Activated naive CD8-positive, alpha-beta T cell treated with anti-CD3 and anti-CD28 coated beads, Interleukin-2, amount 10 ng/mL, durations not matched to agents 7 days and 5 days (primary cell): ENCODE results near the gene TMEM51. TPM values are rescaled to one million over a fixed set of nuclear protein-coding genes. Genes with fewer than 3 reads are reported as not detected.
"Not testable (repeated sequence)": the region's sequence is repeated elsewhere in the genome, so short reads cannot be mapped to it uniquely, and the experiment has no call there.

Source experiments
- ATAC-seq: fragments of 150-1000 bp; cut with Tn5 transposase; one replicate; pipeline ENCODE4 v1.10.0; 2021; ENCODE audit warnings: low read depth, moderate library complexity
- POLR2A ChIA-PET: fragments of 350-600 bp; sonication (Branson Sonifier 250); formaldehyde crosslinking; loops from one replicate; lab custom pipeline; 2021; ENCODE audit warnings: antibody characterized with exemption; lab: Charles Lee
- DNase-seq: peaks from one replicate; pipeline ENCODE4 v3.0.0; 2021
- H3K27ac Mint-ChIP-seq: one replicate; pipeline ENCODE4 v1.8.0; 2022; ENCODE audit warnings: mild to moderate bottlenecking, mixed read lengths
- H3K27me3 Mint-ChIP-seq: one replicate; pipeline ENCODE4 v1.8.0; 2022; ENCODE audit warnings: mild to moderate bottlenecking, moderate library complexity, mixed read lengths
- H3K36me3 Mint-ChIP-seq: one replicate; pipeline ENCODE4 v1.8.0; 2021; ENCODE audit warnings: mild to moderate bottlenecking, mixed read lengths
- H3K4me1 Mint-ChIP-seq: one replicate; pipeline ENCODE4 v1.8.0; 2021; ENCODE audit warnings: mixed read lengths
- H3K4me3 Mint-ChIP-seq: one replicate; pipeline ENCODE4 v1.8.0; 2022; ENCODE audit warnings: mild to moderate bottlenecking, moderate library complexity, mixed read lengths
- H3K9me3 Mint-ChIP-seq: one replicate; pipeline ENCODE4 v1.8.0; 2021; ENCODE audit warnings: mixed read lengths
- total RNA-seq, 2 experiments: library from RNA; stranded (reverse); gene quantifications; one replicate each; pipeline ENCODE4 v1.2.3, GENCODE V29; 2021

The TMEM51 gene
- total RNA-seq, 2 experiments from 2014 or later = 0.57 to 0.80 TPM

DNA sequence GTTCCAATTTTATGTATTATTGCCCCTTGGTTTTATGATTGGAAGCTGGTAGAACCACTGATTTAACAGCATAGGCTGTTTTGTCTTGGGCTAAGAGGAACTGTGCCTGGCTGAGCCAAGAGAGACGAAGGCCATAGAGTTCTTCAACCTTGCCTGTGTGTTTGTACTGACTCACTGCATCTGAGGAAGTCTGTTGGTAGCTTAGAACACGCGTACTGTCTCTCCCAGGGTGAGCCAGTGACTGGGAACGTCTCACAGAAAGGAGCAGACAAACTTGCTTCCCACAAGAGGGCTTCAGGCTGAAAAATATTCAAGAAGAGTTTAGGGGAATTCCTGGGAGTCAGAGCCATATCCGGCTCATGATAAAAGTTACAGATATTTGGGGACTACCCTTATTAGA lies 14.9 kb downstream of the TMEM51 start:
- ATAC-seq (no peak), DNase-seq (no peak)
- no peak overlapping the region for H3K4me3 Mint-ChIP-seq
- no peaks in the 10 kb centered on the region for H3K36me3 Mint-ChIP-seq
- POLR2A ChIA-PET = no interaction called here
- no peak overlapping the region for H3K27ac Mint-ChIP-seq
- H3K27me3 Mint-ChIP-seq = peaks cover 21% of the 10 kb centered on the region
- H3K4me1 Mint-ChIP-seq = peaks cover 3% of the 10 kb centered on the region
- H3K9me3 Mint-ChIP-seq = no peaks in the 10 kb centered on the region

DNA sequence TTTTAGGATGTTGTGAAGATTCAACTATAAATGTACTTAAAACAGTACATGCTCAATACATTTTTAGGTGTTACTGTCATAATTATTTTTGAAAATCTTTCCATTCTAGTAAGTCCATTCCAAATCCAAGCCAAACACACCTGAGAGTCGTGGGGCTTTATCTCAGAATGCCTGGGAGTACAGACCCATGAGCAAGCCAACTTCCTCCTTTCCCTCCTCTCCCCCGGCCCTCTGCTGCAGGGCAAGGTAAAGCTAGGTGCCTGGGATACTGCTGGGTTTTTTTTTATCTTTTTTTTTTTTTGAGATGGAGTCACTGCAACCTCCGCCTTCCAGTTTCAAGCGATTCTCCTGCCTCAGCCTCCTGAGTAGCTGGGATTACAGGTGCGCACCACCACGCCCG lies 16.5 kb downstream of the TMEM51 start:
- ATAC-seq = no peak
- Mint-ChIP-seq H3K27me3 (peaks cover 24% of the 10 kb centered on the region), H3K4me1 (peaks cover 7% of the 10 kb centered on the region), H3K36me3 (no peaks in the 10 kb centered on the region), H3K4me3 (no peak overlapping the region), H3K9me3 (no peaks in the 10 kb centered on the region), H3K27ac (no peak overlapping the region)
- POLR2A ChIA-PET = no interaction called here
- no peak for DNase-seq

GRCh38 chr1:15171271-15171908 lies 17.8 kb downstream of the TMEM51 start:
- H3K4me3 Mint-ChIP-seq = no peak overlapping the region
- peaks cover 2% of the 10 kb centered on the region for H3K9me3 Mint-ChIP-seq

GRCh38 chr1:15172405-15173259 lies 19.1 kb downstream of the TMEM51 start:
- Mint-ChIP-seq H3K4me1 (peaks cover 7% of the 10 kb centered on the region), H3K36me3 (no peaks in the 10 kb centered on the region), H3K4me3 (no peak overlapping the region), H3K27me3 (peaks cover 47% of the 10 kb centered on the region), H3K9me3 (peaks cover 2% of the 10 kb centered on the region), H3K27ac (no peak overlapping the region)
- ATAC-seq (no peak), DNase-seq (no peak)
- POLR2A ChIA-PET = interaction anchor here (1.5 kb wide), 1 partner anchor 15 kb away, joined by 3 read pairs; no protein-coding TSS in a partner anchor

More at GRCh38 chr1:15171271-15171908, 17.8 kb downstream of the TMEM51 start:
- no peaks in the 10 kb centered on the region for H3K36me3 Mint-ChIP-seq
- ATAC-seq (no peak), DNase-seq (no peak)
- POLR2A ChIA-PET = interaction anchor here (1.5 kb wide), 1 partner anchor 14 kb away, joined by 3 read pairs; no protein-coding TSS in a partner anchor
- H3K4me1 Mint-ChIP-seq = peaks cover 7% of the 10 kb centered on the region
- H3K27ac Mint-ChIP-seq = no peak overlapping the region
- H3K27me3 Mint-ChIP-seq = peaks cover 35% of the 10 kb centered on the region

DNA sequence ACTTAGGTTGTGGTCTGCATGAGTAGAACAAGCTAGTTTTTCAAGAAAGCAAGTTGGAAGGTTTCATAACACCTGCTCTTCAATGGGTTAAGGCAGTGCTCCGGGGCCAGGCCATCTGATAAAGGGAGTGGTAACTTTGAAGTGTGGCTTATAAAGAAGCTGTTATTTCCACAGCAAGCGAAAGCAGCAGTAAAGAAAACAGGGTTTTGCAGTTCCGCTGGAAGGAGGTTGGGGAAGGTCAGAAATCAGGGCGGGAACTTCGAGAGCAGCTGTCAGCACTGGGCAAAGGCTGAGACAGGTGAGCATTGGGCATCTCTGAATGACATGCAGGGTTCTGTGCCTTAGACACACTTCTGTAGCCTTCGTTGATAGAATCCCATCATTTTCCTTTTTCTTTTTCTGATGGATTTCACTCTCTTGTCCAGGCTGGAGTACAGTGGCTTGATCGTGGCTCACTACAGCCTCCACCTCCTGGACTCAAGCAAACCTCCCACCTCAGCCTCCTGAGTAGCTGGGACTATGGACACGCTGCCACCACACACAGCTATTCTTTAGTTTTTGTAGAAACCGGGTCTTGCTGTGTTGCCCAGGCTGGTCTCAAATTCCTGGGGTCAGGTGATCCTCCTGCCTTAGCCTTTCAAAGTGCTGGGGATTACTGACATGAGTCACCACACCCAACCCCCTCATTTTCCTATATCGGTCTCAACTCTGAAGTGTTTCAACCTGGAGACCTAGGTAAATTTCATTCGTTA lies 20.5 kb downstream of the TMEM51 start:
- ATAC-seq = no peak
- H3K27ac Mint-ChIP-seq = no peak overlapping the region
- DNase-seq = no peak
- POLR2A ChIA-PET = no interaction called here
- H3K36me3 Mint-ChIP-seq = no peaks in the 10 kb centered on the region
- peaks cover 7% of the 10 kb centered on the region for H3K4me1 Mint-ChIP-seq
- H3K4me3 Mint-ChIP-seq = no peak overlapping the region
- peaks cover 2% of the 10 kb centered on the region for H3K9me3 Mint-ChIP-seq
- peaks cover 55% of the 10 kb centered on the region for H3K27me3 Mint-ChIP-seq

DNA sequence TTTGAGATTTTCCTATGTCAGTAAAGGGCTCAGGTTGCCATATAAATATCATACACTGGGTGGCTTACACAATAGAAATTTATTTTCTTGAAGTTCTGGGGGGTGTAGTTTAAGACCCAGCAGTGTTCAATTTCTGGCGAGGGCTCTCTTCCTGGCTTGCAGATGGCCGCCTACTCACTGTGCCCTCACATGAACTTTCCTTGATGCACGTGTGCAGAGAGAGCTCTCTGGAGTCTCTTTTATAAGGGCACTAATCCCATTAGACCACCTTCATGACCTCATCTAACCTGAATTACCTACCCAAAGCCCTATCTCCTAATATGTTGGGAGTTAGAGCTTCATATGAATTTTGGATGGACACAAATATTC lies 21.1 kb downstream of the TMEM51 start:
- Mint-ChIP-seq H3K4me3 (no peak overlapping the region), H3K9me3 (peaks cover 2% of the 10 kb centered on the region), H3K4me1 (peaks cover 7% of the 10 kb centered on the region), H3K27ac (no peak overlapping the region), H3K36me3 (no peaks in the 10 kb centered on the region), H3K27me3 (peaks cover 60% of the 10 kb centered on the region)
- ATAC-seq (no peak), DNase-seq (no peak)
- POLR2A ChIA-PET = no interaction called here

GRCh38 chr1:15175324-15176094 lies 22.0 kb downstream of the TMEM51 start:
- POLR2A ChIA-PET, H3K36me3 Mint-ChIP-seq, ATAC-seq, H3K4me1 Mint-ChIP-seq, H3K9me3 Mint-ChIP-seq, H3K27ac Mint-ChIP-seq, DNase-seq, H3K4me3 Mint-ChIP-seq: not testable (repeated sequence)
- H3K27me3 Mint-ChIP-seq = peaks cover 56% of the 10 kb centered on the region

DNA sequence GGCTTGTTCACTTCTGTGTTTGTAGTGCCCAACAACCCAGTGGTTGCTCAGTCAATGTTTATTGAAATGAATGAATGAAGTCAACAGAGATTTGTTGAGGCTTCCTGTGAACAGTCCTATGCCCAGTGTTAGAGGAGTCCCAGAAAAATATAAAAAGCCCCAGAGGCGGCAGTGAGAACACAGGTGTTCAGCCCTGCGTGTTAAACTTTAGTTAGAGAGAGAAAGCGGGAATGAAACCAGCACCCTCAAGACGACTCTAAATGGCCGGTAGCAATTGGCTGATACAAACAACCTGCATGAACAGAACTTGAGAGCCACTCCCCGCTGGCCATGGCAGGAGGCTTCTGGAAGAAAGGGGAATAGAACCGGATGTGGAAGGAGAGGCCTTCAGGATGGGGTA lies 22.6 kb downstream of the TMEM51 start:
- POLR2A ChIA-PET = no interaction called here
- H3K4me3 Mint-ChIP-seq = no peak overlapping the region
- H3K27me3 Mint-ChIP-seq = peaks cover 57% of the 10 kb centered on the region
- H3K36me3 Mint-ChIP-seq = no peaks in the 10 kb centered on the region
- no peak overlapping the region for H3K27ac Mint-ChIP-seq
- DNase-seq = no peak
- H3K4me1 Mint-ChIP-seq = peaks cover 7% of the 10 kb centered on the region
- H3K9me3 Mint-ChIP-seq = peaks cover 2% of the 10 kb centered on the region
- ATAC-seq = no peak

DNA sequence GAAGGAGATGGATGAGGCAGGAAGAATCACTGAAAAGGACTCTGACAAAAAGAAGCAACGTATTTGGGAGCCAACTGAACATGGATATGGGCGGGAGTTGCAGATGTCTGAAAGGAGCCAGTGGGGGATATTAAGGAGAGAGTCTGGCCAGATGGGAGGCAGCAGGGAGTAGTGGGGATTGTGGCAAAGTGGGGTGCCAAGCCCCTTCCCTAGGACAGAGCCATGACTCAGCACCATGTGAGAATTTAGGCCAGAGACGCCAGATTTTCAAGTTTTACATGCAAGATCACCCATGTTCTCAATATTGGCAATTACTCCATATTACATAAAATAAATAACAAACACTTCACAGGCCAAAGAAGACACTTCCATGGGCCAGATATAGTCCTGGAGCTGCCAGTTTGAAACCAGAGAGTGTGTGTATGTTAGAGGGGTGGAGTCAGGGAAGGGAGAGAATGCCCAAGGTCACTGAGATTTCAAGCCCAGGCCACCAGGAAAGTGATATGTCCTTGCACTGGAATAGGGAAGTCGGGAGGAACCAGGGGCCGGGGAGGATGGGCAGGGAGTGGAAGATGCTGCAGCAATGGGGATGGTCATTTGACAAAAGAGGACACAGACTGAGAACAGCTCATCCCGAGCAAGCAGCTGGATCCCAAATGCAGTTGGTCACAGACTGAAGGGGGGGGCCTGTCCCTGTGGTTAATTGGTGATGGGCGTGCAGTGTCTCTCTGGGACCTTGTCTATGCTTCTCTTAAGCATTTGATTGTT lies 23.5 kb downstream of the TMEM51 start:
- DNase-seq = no peak
- H3K4me3 Mint-ChIP-seq = no peak overlapping the region
- H3K36me3 Mint-ChIP-seq = no peaks in the 10 kb centered on the region
- no peak for ATAC-seq
- POLR2A ChIA-PET = no interaction called here
- peaks cover 7% of the 10 kb centered on the region for H3K4me1 Mint-ChIP-seq
- peaks cover 57% of the 10 kb centered on the region for H3K27me3 Mint-ChIP-seq
- H3K27ac Mint-ChIP-seq = no peak overlapping the region
- H3K9me3 Mint-ChIP-seq = peaks cover 2% of the 10 kb centered on the region

- DNase-seq = no peak
- H3K4me3 Mint-ChIP-seq = no peak overlapping the region
- H3K36me3 Mint-ChIP-seq = no peaks in the 10 kb centered on the region
- H3K27me3 Mint-ChIP-seq = peaks cover 53% of the 10 kb centered on the region
- POLR2A ChIA-PET = no interaction called here
- peaks cover 2% of the 10 kb centered on the region for H3K9me3 Mint-ChIP-seq
- H3K4me1 Mint-ChIP-seq = peaks cover 4% of the 10 kb centered on the region
- no peak overlapping the region for H3K27ac Mint-ChIP-seq
- ATAC-seq = no peak
Measured at GRCh38 chr1:15177710-15178166, 24.2 kb downstream of the TMEM51 start.

DNA sequence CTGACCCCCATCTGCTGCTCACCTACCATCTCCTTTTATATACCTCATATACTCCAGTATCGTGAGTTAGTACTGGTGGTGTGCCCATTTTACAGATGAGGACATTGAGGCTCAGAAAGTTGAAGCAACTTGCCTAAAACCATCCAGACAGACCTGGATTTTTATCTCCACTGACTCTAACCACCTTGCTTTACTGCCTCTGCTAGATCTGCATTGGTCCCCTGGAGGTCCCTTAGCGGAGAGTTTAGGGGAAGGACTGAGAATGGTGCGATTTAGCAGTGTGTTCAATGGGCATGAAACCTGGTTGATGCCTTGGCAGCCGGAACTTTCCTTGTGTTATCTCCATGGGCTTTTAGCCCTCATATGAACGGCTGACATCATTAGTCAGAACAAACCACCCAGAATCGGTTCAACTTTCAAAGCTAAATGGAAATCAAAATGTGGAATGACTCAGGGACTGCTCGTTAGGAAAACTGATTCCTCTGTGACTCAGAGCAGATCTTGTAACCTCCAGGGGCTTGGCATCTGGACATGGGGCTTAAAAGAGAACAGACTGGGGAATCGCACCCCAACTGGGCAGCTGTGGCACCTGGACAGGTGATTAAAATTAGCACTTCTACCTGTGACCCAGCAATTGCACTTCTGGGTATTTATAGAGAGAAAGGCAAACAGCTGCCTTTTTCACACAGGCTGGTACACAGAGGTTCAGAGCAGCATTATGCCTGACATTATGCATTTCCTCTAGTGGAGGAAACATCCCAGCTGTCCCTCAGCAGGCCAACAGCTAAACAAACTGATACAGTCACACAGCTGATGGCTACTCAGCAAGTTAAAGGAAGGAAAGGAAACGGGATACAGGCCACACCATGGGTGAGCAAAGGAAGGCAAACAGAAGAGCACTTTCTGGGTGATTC lies 25.3 kb downstream of the TMEM51 start:
- no peak overlapping the region for H3K27ac Mint-ChIP-seq
- DNase-seq = no peak
- POLR2A ChIA-PET = no interaction called here
- H3K4me3 Mint-ChIP-seq = no peak overlapping the region
- no peaks in the 10 kb centered on the region for H3K36me3 Mint-ChIP-seq
- peaks cover 2% of the 10 kb centered on the region for H3K9me3 Mint-ChIP-seq
- no peak for ATAC-seq
- H3K4me1 Mint-ChIP-seq = peaks cover 1% of the 10 kb centered on the region
- peaks cover 52% of the 10 kb centered on the region for H3K27me3 Mint-ChIP-seq
